Measurements from ENCODE around the gene LAMA5.

Gene LAMA5

GRCh38 chr20:62363920-62364851 is 2.9 kb downstream of the LAMA5 start:
- DNase-seq (ENCODE audit: low read depth in 2 of 2) = peak; percentile 64 to 65
- no peak for TF ChIP-seq CTCF (IDR thresholded peaks at IDR 0.05; ENCODE audit: low read depth, low read length)
- peak overlapping the region in 1 of 2 donors; percentile 72 for H3K4me3 ChIP-seq (replicated peaks in 1 of 2; ENCODE audit: low read depth in 2 of 2, low read length in 2 of 2)

GRCh38 chr20:62362991-62363919 is 3.9 kb downstream of the LAMA5 start:
- DNase-seq (ENCODE audit: low read depth in 2 of 2) = no peak
- TF ChIP-seq CTCF (IDR thresholded peaks at IDR 0.05; ENCODE audit: low read depth, low read length) = no peak
- no peak overlapping the region for H3K4me3 ChIP-seq (replicated peaks in 1 of 2; ENCODE audit: low read depth in 2 of 2, low read length in 2 of 2)

GRCh38 chr20:62362590-62362940 is 4.5 kb downstream of the LAMA5 start:
- no peak overlapping the region for H3K4me3 ChIP-seq (replicated peaks in 1 of 2; ENCODE audit: low read depth in 2 of 2, low read length in 2 of 2)
- DNase-seq (ENCODE audit: low read depth in 2 of 2) = no peak
- TF ChIP-seq CTCF (IDR thresholded peaks at IDR 0.05; ENCODE audit: low read depth, low read length) = no peak

GRCh38 chr20:62361799-62362589 is 5.1 kb downstream of the LAMA5 start:
- no peak overlapping the region for H3K4me3 ChIP-seq (replicated peaks in 1 of 2; ENCODE audit: low read depth in 2 of 2, low read length in 2 of 2)
- no peak for TF ChIP-seq CTCF (IDR thresholded peaks at IDR 0.05; ENCODE audit: low read depth, low read length)
- no peak for DNase-seq (ENCODE audit: low read depth in 2 of 2)

- no peak overlapping the region for H3K4me3 ChIP-seq (replicated peaks in 1 of 2; ENCODE audit: low read depth in 2 of 2, low read length in 2 of 2)
- no peak for TF ChIP-seq CTCF (IDR thresholded peaks at IDR 0.05; ENCODE audit: low read depth, low read length)
- peak in 1 of 2 donors; percentile 25 for DNase-seq (ENCODE audit: low read depth in 2 of 2)
Observed at GRCh38 chr20:62360854-62361798, 6.0 kb downstream of the LAMA5 start.

All from cardiac fibroblast (primary cell).